Activated CD4-positive, alpha-beta T cell treated with anti-CD3 and anti-CD28 coated beads, Interleukin-10, Interleukin-2, amounts not matched to agents 100 ng/mL and 50 ng/mL, durations not matched to agents 16 hours and 8 hours (primary cell): ENCODE data around the gene MTG1.
"Not testable (repeated sequence)": the region's sequence is repeated elsewhere in the genome, so short reads cannot be mapped to it uniquely, and the experiment has no call there.

Experiments used
- DNase-seq: peaks from one replicate; pipeline ENCODE4 v3.0.0-alpha.2; 2020

MTG1 gene

DNA sequence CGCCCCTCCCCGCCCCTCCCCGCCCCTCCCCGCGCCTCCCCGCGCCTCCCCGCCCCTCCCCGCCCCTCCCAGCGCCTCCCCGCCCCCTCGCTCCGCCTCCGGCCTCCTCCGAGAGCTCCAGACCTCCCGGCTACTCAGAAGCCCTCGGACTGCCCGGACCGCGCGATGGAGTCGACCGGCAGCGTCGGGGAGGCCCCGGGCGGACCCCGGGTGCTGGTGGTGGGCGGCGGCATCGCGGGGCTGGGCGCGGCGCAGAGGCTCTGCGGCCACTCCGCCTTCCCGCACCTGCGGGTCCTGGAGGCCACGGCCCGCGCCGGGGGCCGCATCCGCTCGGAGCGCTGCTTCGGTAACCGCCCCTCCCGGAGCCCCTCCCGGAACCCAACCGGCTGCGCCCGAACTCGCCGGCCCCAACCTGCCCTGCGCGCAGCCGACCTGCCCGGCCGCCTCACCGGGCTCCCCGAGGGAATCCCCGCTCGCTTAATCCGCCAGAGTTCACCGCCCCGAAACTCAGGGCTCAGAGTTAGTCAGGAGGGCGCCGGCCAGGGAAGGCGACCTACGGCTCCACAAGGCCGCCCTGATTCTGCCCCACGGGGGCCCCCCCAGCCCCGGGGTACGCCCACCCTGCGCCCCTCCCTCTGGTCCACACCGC lies 14.7 kb upstream of the MTG1 start, which contains the start of gene PAOX:
Gene PAOX (plus strand): TSS at position 111 of the 649 bp plus-strand sequence. CDS start 55 bp downstream, at position 166.
- DNase-seq = no peak

GRCh38 chr10:133379801-133380666 lies 13.9 kb upstream of the MTG1 start:
- no peak for DNase-seq

GRCh38 chr10:133381036-133381435 lies 12.9 kb upstream of the MTG1 start:
- no peak for DNase-seq

DNA sequence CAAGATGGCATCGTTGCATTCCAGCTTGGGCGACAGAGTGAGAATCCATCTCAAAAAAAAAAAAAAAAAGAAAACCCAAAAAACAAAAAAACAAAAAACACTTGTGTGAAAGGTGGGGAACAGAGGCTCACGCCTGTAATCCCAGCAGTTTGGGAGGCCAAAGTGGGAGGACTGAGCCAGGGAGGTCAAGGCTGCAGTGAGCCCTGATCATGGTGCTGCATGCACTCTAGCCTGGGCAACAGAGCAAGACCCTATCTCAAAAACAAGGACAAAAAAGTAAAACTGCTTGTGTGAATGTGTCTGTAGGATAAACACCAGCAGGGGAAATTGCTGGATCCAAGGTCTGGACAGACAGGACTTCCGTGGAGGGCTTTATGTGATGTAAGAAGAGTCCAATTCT lies 10.4 kb upstream of the MTG1 start:
- DNase-seq = no peak

DNA sequence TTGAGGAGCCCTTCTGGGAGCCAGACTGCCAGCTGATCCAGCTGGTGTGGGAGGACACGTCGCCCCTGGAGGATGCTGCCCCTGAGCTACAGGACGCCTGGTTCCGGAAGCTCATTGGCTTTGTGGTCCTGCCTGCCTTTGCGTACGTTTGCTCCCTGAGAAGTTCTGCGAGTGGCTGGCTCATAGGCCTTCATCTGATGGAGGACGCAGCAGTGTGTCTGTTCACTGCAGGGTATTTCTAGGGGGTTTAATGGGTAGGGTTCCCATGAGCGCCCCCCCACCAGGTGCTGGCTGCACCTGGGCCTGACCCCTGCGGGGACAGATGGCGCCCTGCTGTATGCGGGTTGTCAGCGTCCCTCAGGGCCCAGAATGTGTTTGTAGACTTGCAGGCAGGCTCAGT lies 9.9 kb upstream of the MTG1 start:
- DNase-seq = no peak

DNA sequence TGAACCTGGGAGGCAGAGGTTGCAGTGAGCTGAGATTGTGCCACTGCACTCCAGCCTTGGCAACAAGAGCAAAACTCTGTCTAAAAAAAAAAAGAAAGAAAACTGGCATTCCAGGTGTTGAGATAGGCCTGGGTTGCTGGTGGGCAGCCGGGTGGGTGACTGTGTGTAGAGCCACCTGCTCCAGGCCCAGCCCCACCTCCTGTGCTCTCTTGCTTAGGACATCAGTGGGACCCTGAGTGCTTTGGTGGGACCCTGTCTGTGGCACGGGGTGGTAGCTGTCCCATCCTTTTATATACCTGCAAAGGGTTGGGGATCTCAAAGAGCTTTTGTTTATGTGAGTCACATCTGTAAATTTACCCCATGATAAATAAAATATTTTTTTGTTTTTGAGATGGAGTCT lies 8.7 kb upstream of the MTG1 start:
- DNase-seq = no peak

GRCh38 chr10:133386951-133387350 lies 7.0 kb upstream of the MTG1 start:
- not testable (repeated sequence) for DNase-seq

DNA sequence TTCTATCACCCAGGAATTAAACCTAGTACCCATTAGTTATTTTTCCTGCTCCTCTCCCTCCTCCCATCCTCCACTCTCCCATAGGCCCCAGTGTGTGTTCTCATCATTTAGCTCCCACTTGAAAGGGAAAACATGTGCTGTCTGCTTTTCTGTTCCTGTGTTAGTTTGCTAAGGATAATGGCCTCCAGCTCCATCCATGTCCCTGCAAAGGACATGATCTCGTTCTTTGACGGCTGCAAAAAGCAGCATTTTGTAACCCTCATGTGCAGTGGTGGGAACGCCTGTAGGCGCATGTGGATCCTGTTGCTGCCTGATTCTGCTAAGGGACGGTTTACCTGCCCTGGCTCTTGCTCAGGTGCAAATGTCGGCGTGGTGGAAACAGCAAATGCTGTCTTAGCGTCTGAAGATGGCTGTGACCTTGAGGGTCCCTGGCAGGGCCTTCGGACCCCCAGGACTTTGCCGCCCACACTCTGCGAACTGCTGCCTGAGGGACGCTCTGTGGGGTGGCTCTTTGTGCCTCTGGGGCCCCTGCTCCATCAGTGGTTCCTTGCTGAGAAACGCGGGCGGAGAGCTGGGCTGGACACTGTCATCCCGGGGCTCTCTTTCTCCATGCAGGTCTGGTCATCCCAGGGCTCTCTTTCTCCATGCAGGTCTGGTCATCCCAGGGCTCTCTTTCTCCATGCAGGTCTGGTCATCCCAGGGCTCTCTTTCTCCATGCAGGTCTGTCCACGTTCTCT lies 5.6 kb upstream of the MTG1 start:
- no peak for DNase-seq

DNA sequence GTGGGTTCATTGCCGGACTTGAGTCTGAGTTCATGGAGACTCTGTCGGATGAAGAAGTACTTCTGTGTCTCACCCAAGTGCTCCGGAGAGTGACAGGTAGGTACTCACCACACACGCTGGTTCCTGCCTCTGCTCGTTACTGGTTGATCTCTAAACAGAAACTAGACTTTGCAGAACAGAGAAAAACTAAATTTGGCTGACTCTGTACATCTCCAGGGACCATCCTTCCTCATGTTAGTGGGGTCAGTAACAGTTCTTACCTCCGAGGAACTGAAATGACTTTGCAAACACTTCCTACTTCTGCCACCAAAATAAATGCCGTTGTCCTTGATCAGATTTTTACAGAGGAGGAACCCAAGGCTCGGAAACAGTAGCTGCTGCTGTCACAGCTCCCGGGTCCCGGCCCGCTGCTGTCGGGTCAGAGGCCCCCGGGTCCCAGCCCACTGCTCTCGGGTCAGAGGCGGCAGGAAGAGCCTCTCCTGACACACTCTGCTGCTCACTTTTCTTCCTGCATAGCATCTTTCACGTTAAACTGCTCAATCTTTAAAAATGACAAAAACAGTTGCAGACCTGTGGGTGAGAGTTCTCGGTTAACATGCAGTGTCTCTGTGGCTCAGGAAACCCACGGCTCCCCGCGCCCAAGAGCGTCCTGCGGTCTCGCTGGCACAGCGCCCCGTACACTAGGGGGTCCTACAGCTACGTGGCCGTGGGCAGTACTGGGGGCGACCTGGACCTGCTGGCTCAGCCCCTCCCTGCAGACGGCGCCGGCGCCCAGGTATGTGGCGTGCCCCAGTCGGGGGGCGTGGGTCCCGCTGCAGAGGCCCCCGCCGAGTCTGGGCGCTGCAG lies 4.8 kb upstream of the MTG1 start:
- peak; percentile 61 for DNase-seq

- no peak for DNase-seq
Observed at GRCh38 chr10:133390597-133391248, 3.2 kb upstream of the MTG1 start.

GRCh38 chr10:133391249-133391635 lies 2.7 kb upstream of the MTG1 start:
- no peak for DNase-seq

- no peak for DNase-seq
Observed at GRCh38 chr10:133391761-133392518, 2.0 kb upstream of the MTG1 start.

DNA sequence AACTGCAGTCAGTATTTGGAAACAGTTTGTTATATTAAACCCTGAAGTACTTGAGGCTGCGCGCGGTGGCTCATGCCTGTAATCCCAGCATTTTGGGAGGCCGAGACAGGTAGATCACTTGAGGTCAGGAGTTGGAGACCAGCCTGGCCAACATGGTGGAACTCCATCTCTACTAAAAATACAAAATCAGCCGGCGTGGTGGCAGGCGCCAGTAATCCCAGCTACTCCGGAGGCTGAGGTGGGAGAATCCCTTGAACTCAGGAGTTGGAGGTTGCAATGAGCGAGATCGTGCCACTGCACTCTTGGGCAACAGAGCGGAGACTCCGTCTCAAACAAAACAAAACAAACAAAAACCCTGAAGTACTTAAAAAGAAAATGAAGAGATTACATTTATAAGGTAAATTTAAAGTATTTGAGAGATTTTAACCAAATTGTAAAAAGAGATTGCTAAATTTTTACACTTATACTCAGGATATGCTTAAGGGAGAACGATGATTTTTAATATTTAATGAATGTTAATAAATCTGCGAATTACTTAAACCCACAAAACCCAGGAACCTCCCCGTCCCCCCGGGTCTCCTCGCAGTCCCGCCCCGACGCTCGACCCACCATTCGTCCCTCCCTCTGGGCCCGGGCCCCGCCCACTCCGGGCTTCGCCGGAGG lies 425 bp upstream of the MTG1 start:
- DNase-seq = no peak

DNA sequence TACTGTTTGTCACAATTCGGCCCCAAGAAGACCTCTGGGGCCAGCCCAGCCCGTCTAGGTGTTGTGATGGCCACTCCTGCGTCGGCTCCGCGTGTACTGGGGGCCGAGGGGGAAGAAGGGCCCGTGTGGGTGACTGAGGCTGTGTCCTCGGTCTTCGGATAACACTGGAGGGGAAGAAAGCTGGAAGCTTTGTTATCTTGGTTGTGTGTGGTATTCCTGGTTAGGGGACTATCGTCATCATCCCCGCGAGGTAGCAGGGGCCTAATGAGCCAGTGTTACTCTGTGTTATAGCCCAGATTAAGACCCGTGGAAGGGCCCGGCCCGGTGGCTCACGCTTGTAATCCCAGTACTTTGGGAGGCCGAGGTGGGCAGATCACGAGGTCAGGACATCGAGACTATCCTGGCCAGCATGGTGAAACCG lies 854 bp downstream of the MTG1 start:
- DNase-seq = no peak

- DNase-seq = no peak
Observed at GRCh38 chr10:133396035-133396624, 2.2 kb downstream of the MTG1 start.

DNA sequence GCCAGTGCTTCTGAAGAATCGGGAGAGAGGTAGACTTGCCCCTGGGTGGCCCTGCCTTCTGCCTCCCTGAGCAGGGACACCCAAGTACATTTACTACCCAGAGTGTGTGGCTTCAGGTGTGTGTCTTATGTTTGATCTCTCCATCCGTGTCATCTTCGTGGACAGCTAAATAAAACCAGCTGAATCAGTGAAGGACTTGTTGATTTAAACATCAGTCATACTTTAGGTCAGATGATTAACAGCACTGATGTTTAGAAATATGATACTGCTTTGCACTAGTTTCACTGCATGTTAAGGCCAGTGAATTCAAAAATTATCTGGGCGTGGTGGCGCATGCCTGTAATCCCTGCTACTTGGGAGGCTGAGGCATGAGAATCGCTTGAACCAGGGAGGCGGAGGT lies 4.0 kb downstream of the MTG1 start:
- DNase-seq = no peak

DNA sequence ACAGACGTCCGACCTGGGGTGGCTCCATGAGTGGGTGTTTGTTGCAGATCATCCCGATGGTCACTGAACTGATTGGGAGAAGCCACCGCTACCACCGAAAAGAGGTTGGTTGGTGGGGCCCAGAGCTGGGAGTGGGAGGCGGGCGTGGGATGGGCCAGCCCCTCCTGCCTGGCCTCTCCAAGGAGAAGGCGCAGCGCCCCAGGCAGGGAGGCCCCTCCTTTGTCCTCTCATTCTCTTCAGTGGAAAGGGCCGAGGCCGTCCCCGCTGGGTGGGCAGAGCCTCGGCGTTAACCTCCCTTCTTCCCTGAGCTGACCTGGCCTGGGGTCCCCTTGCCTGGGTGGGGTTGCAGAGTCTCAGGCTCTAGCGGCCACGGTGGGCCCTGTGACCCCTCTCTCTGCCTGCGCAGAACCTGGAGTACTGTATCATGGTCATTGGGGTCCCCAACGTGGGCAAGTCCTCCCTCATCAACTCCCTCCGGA lies 5.2 kb downstream of the MTG1 start:
- no peak for DNase-seq

DNA sequence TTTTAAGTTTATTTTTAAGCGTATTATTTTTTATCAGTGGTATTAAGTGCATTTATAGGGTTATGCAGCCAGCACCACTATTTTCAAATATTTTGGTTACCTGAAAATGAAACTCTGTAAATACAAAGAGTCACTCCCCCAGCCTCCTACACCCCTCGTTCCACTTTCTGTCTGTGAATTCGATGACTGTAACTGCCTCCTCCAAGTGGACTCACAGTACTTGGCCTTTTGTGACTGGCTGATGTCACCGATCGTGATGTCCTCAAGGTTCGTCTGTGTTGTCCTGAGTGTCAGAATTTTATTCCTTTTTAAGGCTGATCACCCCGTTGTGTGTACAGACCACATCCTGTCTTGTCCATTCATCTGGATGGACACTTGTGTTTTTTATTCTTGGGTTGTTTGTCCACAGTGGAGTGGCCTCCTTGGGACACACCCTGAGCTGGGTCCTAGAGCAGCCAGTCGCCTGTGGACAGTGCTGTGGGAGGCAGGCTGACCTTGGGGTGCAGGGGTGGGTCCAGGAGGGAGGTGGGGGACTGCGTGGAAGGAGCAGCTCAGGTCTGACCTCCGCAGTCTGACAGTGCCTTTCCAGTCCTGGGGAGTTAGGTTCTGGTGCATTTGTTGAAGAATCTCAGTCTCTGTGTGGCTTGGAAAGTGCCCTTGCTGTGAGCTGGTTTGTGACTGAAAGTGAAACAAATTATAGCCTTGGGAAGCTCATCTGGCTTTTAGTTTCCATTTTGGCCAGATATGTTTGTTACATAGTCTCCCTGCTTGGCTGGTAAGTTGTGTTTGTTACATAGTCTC lies 6.9 kb downstream of the MTG1 start:
- DNase-seq = peak; percentile 50

DNA sequence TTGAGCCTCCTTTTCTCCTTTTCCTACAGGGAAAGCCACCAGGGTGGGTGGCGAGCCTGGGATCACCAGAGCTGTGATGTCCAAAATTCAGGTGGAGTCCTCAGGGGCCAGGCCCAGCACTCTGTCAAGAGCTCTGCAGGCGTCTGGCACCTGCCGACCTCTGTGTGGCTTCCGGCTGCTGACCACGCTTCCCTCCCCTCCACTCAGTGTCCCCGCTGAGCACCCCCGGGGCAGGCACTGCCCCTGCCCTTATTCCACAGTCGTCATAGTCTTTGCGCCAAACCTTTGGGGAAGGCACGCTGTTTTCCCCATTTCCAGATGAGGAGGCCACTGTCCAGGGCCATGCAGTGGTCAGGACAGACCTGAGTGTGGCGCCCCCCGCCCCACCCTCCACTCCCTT lies 7.5 kb downstream of the MTG1 start:
- DNase-seq = no peak
